Natural killer cell (primary cell): ENCODE data around the gene KIAA1671. TPM values are rescaled to one million over a fixed set of nuclear protein-coding genes. Genes with fewer than 3 reads are reported as not detected.

Source experiments
- ATAC-seq, 3 donors: fragments of 150-1000 bp in 2 of 3; fragments of 200-7000 bp in 1 of 3; cut with Tn5 transposase; 1 replicate in 1 of 3; 2 replicates in 2 of 3; pipeline ENCODE4 v1.10.0; 2021; ENCODE audit warnings: mild to moderate bottlenecking in 2 of 3, moderate library complexity in 2 of 3
- DNase-seq, 2 donors: peaks; one replicate each; pipeline versions ENCODE4 v3.0.0 to v3.0.0-alpha.2; 2013 to 2021; ENCODE audit warnings: mixed read lengths in 1 of 2
- H3K27ac ChIP-seq: one replicate; pipeline ENCODE4 v1.5.1; 2013; ENCODE audit warnings: mild to moderate bottlenecking, low read length
- H3K27me3 ChIP-seq: one replicate; pipeline ENCODE4 v1.6.1; 2013; ENCODE audit warnings: low read length; ENCODE audit not compliant: control insufficient read depth, insufficient read depth
- H3K36me3 ChIP-seq: one replicate; pipeline ENCODE4 v1.6.1; 2013; ENCODE audit warnings: low read length; ENCODE audit not compliant: control insufficient read depth, insufficient read depth
- H3K4me1 ChIP-seq: one replicate; pipeline ENCODE4 v1.6.1; 2013; ENCODE audit warnings: low read length; ENCODE audit not compliant: control insufficient read depth, insufficient read depth
- H3K4me3 ChIP-seq: one replicate; pipeline ENCODE4 v1.5.1; 2013; ENCODE audit warnings: low read length
- H3K9me3 ChIP-seq: one replicate; pipeline ENCODE4 v1.6.1; 2013; ENCODE audit warnings: low read length; ENCODE audit not compliant: control insufficient read depth, insufficient read depth
- H3K27ac Mint-ChIP-seq, 2 donors: one replicate each; pipeline ENCODE4 v1.8.0; 2022; ENCODE audit warnings: mild to moderate bottlenecking in 2 of 2, mixed read lengths in 2 of 2, moderate library complexity in 1 of 2
- H3K27me3 Mint-ChIP-seq, 2 donors: one replicate each; pipeline ENCODE4 v1.8.0; 2022; ENCODE audit warnings: low read depth in 2 of 2, mixed read lengths in 2 of 2
- H3K36me3 Mint-ChIP-seq: one replicate; pipeline ENCODE4 v1.8.0; 2022; ENCODE audit warnings: mixed read lengths
- H3K4me1 Mint-ChIP-seq, 2 donors: one replicate each; pipeline ENCODE4 v1.8.0; 2022; ENCODE audit warnings: mixed read lengths in 2 of 2
- H3K4me3 Mint-ChIP-seq: one replicate; pipeline ENCODE4 v1.8.0; 2022; ENCODE audit warnings: mild to moderate bottlenecking, moderate library complexity, mixed read lengths
- H3K9me3 Mint-ChIP-seq, 2 donors: one replicate each; pipeline ENCODE4 v1.8.0; 2022; ENCODE audit warnings: mixed read lengths in 2 of 2
- WGBS: methylation state at CpG from one replicate; pipeline ENCODE4 v1.1.7; 2013; ENCODE audit warnings: missing lambda C conversion rate; ENCODE audit not compliant: insufficient coverage; 5-methylcytosine and 5-hydroxymethylcytosine counted together
- intact Hi-C: fragments of 100-400 bp; cut with micrococcal nuclease; formaldehyde crosslinking; loops from one replicate; pipeline ENCODE4 v1.14.2; 2022
- total RNA-seq, 4 donors: library from RNA; stranded (reverse); fragments of 120-200 nt in 1 of 4; gene quantifications; one replicate each; pipeline versions ENCODE4 v1.2.3 to v1.2.4, GENCODE V29; 2013 to 2022
- TF ChIP-seq, protein P1 (sequence below): fragments of 200-600 bp; IDR thresholded peaks from one replicate; pipeline ENCODE4 v1.8.0; 2022; ENCODE audit warnings: antibody characterized with exemption

KIAA1671 gene
- total RNA-seq, 3 donors from 2014 or later (not counting 1 experiment from before 2014, with no cell fraction given) = 3.6 to 24.0 (median 7.3) TPM

DNA sequence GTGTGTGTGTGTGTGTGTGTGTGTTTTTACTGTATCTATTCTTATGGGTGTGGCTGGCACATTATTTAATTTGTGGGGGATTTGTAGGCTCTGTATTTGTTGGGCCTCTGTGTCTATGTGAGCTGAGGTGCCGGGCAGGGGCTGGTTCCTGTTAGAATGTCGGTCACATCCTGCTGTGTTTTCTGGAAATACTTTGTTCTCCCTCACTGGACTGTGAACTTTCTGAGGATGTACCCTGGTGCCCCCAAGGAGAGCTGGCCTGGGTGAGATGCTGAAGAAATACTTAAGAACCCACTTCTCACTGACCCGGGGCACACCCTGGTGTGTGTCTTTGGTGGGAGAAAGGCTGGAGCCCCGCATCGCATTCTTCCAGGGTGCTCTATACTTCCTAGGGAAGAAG, 28.6 kb downstream of the KIAA1671 start:
- TF ChIP-seq, protein P1, sequence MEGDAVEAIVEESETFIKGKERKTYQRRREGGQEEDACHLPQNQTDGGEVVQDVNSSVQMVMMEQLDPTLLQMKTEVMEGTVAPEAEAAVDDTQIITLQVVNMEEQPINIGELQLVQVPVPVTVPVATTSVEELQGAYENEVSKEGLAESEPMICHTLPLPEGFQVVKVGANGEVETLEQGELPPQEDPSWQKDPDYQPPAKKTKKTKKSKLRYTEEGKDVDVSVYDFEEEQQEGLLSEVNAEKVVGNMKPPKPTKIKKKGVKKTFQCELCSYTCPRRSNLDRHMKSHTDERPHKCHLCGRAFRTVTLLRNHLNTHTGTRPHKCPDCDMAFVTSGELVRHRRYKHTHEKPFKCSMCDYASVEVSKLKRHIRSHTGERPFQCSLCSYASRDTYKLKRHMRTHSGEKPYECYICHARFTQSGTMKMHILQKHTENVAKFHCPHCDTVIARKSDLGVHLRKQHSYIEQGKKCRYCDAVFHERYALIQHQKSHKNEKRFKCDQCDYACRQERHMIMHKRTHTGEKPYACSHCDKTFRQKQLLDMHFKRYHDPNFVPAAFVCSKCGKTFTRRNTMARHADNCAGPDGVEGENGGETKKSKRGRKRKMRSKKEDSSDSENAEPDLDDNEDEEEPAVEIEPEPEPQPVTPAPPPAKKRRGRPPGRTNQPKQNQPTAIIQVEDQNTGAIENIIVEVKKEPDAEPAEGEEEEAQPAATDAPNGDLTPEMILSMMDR = no peak
- H3K9me3 ChIP-seq = no peaks in the 10 kb centered on the region
- no peak for DNase-seq
- no peak overlapping the region for H3K4me3 ChIP-seq
- H3K4me1 Mint-ChIP-seq = peaks cover 8% of the 10 kb centered on the region in 2 donors
- H3K27me3 Mint-ChIP-seq = peaks cover 0 to 3% of the 10 kb centered on the region in 2 donors
- no peak overlapping the region for H3K27ac ChIP-seq
- ATAC-seq = no peak
- H3K36me3 Mint-ChIP-seq = no peaks in the 10 kb centered on the region
- H3K27me3 ChIP-seq = no peaks in the 10 kb centered on the region
- H3K4me1 ChIP-seq = peaks cover 7% of the 10 kb centered on the region
- H3K36me3 ChIP-seq = no peaks in the 10 kb centered on the region
- H3K4me3 Mint-ChIP-seq = no peak overlapping the region
- 90% methylated on average over 5 of the region's 5 CpGs for WGBS
- no peaks in the 10 kb centered on the region for H3K9me3 Mint-ChIP-seq
- H3K27ac Mint-ChIP-seq = no peak overlapping the region
- intact Hi-C loops = no loop called here

DNA sequence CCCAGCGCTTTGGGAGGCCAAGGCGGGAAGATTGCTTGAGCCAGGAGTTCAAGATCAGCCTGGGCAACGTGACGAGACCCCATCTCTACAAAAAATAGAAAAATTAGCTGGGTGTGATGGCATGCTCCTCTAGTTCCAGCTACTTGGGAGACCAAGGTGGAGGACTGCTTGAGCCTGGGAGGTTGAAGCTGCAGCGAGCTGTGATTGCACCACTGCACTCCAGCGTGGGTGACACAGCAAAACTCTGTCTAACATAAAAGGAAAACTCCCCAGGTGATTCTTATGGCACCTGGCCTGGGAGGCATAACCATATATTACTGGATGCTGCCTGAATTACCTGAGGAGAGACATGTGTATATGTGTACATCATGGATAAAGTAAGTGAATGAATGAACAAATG, 29.1 kb downstream of the KIAA1671 start:
- no peaks in the 10 kb centered on the region for H3K36me3 Mint-ChIP-seq
- TF ChIP-seq, protein P1 = no peak

DNA sequence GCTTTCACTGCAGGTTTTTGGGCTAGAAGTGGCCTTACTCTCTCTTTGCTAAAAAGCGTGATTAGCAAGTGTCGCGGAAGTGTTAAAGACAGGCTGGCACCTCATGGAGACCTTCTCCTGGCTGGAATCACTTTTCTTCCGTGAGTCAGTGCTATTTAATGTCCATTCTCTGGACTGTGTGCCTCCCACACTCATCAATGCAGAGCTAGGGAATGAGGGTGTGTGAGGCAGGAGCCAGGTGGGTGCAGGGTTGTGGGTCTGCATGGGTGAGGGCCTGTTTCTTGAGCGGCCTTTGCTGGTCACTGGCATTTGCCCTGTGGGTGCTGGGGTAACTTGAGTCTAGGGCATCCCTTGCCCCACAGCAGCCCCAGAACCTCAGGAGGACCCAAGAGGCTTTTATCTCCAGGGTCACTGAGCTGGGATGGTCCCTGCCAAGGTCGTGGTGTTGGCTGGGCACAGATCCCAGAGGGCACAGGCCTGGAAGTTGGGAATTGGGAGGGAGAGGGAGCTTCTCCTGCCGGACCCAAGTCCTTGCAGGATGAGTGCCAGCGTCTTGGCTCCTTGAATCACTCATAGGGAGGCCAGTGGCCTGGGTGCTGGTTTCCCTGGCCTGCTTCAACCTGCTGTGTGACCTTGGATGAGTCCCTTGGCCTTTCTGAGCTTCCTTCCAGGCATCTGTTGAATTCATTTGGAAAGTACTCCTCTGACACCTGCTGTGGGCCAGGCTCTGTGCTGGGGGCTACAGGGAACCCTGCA, 30.0 kb downstream of the KIAA1671 start:
- H3K9me3 Mint-ChIP-seq = no peaks in the 10 kb centered on the region
- no peak overlapping the region for H3K27ac ChIP-seq
- no peaks in the 10 kb centered on the region for H3K9me3 ChIP-seq
- TF ChIP-seq, protein P1 = no peak
- no peak overlapping the region for H3K27ac Mint-ChIP-seq
- intact Hi-C loops = no loop called here
- WGBS = 88% methylated on average over 8 of the region's 8 CpGs
- ATAC-seq (no peak), DNase-seq (no peak)
- H3K4me1 Mint-ChIP-seq = peaks cover 18 to 19% of the 10 kb centered on the region in 2 donors
- H3K36me3 ChIP-seq = no peaks in the 10 kb centered on the region
- peaks cover 0 to 3% of the 10 kb centered on the region in 2 donors for H3K27me3 Mint-ChIP-seq
- H3K4me3 ChIP-seq = no peak overlapping the region
- H3K36me3 Mint-ChIP-seq = no peaks in the 10 kb centered on the region
- H3K27me3 ChIP-seq = no peaks in the 10 kb centered on the region
- no peak overlapping the region for H3K4me3 Mint-ChIP-seq
- peaks cover 19% of the 10 kb centered on the region for H3K4me1 ChIP-seq

More for the DNA sequence above, 29.1 kb downstream of the KIAA1671 start:
- H3K27me3 Mint-ChIP-seq = peaks cover 0 to 3% of the 10 kb centered on the region in 2 donors
- DNase-seq (no peak), ATAC-seq (no peak)
- no peak overlapping the region for H3K27ac Mint-ChIP-seq
- intact Hi-C loops = no loop called here
- Histone ChIP-seq H3K9me3 (no peaks in the 10 kb centered on the region), H3K27ac (no peak overlapping the region), H3K27me3 (no peaks in the 10 kb centered on the region), H3K4me3 (no peak overlapping the region), H3K4me1 (peaks cover 11% of the 10 kb centered on the region), H3K36me3 (no peaks in the 10 kb centered on the region)
- peaks cover 14% of the 10 kb centered on the region in 2 donors for H3K4me1 Mint-ChIP-seq
- WGBS = 82% methylated on average over 6 of the region's 6 CpGs
- H3K9me3 Mint-ChIP-seq = no peaks in the 10 kb centered on the region
- H3K4me3 Mint-ChIP-seq = no peak overlapping the region

DNA sequence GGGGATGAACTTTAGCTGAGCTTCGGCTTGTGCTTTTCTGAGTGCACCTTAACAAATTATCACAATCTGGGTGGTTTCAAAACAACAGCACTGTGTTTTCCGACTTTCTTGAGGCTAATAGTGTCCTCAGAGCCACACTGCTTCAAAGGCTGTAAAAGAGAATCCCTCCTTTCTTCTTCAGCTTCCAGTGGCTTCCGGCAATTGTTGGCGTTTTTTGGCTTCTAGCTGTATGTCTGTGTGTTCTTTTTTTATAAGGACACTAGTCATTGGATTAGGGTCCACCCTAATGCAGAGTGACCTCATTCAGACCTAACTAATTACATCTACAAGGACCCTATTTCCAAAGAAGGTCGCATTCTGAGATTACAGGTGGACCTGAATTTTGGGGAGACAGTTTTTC, 30.6 kb downstream of the KIAA1671 start:
- Histone ChIP-seq H3K27ac (no peak overlapping the region), H3K9me3 (no peaks in the 10 kb centered on the region), H3K4me3 (no peak overlapping the region), H3K4me1 (peaks cover 22% of the 10 kb centered on the region), H3K27me3 (no peaks in the 10 kb centered on the region), H3K36me3 (no peaks in the 10 kb centered on the region)
- TF ChIP-seq, protein P1 = no peak
- Mint-ChIP-seq H3K4me1 (peaks cover 20 to 21% of the 10 kb centered on the region in 2 donors), H3K9me3 (no peaks in the 10 kb centered on the region), H3K4me3 (no peak overlapping the region), H3K27ac (no peak overlapping the region), H3K36me3 (no peaks in the 10 kb centered on the region), H3K27me3 (peaks cover 0 to 3% of the 10 kb centered on the region in 2 donors)
- DNase-seq (no peak), ATAC-seq (no peak)
- 86% methylated on average over 2 of the region's 5 CpGs for WGBS
- intact Hi-C loops = no loop called here
